ENCODE data around the gene ZDHHC13. TPM values are rescaled to one million over a fixed set of nuclear protein-coding genes. Genes with fewer than 3 reads are reported as not detected.

The ZDHHC13 gene
- total and polyA plus RNA-seq, 9 of the 15 experiments (the other 6 are each of a cell fraction or from before 2014, with no cell fraction given): 4.7 to 18.6 (median 10.0) TPM

- intact Hi-C loops (cut with micrococcal nuclease): no loop called here
- DNase-seq (ENCODE audit: extremely low read depth in 1 of 4, low spot score in 3 of 4): no peak
- no TSS peak for BruUV-seq (replicated peaks)
- FAIRE-seq: no peak
- H3K4me2 ChIP-seq (ENCODE audit: insufficient read depth, low read length): no peak overlapping the region
- ATAC-seq: no peak
- no peaks in the 10 kb centered on the region for H3K9me3 ChIP-seq (replicated peaks; ENCODE audit: control insufficient read depth, insufficient read depth, low read depth, low read length)
- no peak overlapping the region for H3K4me3 ChIP-seq
- no peak overlapping the region for H3K9ac ChIP-seq (ENCODE audit: insufficient read depth in 1 of 2, low read depth in 2 of 2, low read length in 2 of 2)
- peaks cover 29% of the 10 kb centered on the region for H3K36me3 ChIP-seq (ENCODE audit: control insufficient read depth, insufficient read depth, low read length)
- TF ChIP-seq MECOM (CRISPR knock-in tag; IDR thresholded peaks at IDR 0.05) (no peak), MYBL2 (IDR thresholded peaks at IDR 0.05; ENCODE audit: low read depth) (no peak), MYBL2 (CRISPR knock-in tag; IDR thresholded peaks at IDR 0.05; ENCODE audit: borderline replicate concordance) (no peak), MBD2 (IDR thresholded peaks at IDR 0.05; ENCODE audit: borderline replicate concordance, low read depth) (no peak), E2F3 (CRISPR knock-in tag; IDR thresholded peaks at IDR 0.05) (no peak)
- WGBS (ENCODE audit: insufficient coverage, low coverage, missing lambda C conversion rate): 74% methylated on average over 2 of the region's 2 CpGs
- no peaks in the 10 kb centered on the region for H4K20me1 ChIP-seq (replicated peaks; ENCODE audit: control insufficient read depth, insufficient read depth, low read length)
- H3K4me1 ChIP-seq (replicated peaks in 1 of 2; ENCODE audit: control insufficient read depth in 2 of 2, insufficient read depth in 2 of 2, low read length in 2 of 2): no peaks in the 10 kb centered on the region; a peak in 1 of 5 replicates
- no peaks in the 10 kb centered on the region for H3K79me2 ChIP-seq (ENCODE audit: control insufficient read depth, insufficient read depth, low read length)
- in situ Hi-C loops (cut with MboI): no loop called here
- no peak overlapping the region for H2AFZ ChIP-seq (ENCODE audit: low read depth, low read length)
- H3K27me3 ChIP-seq (ENCODE audit: control insufficient read depth in 2 of 2, insufficient read depth in 2 of 2, low read length in 2 of 2): no peaks in the 10 kb centered on the region
- CTCF ChIA-PET (ENCODE audit: low intra/inter-chr PET ratio): no interaction called here
- no peak overlapping the region for H3K27ac ChIP-seq (ENCODE audit: extremely low read depth, low read depth, low read length)
- POLR2A ChIA-PET: no interaction called here
- no peaks in the 10 kb centered on the region for H3K9me1 ChIP-seq (ENCODE audit: control insufficient read depth, insufficient read depth, low read length)
Measured at GRCh38 chr11:19164881-19165280, 47.9 kb downstream of the ZDHHC13 start.

- WGBS (ENCODE audit: insufficient coverage, low coverage, missing lambda C conversion rate): 75% methylated on average over 2 of the region's 2 CpGs
- no peaks in the 10 kb centered on the region for H3K79me2 ChIP-seq (ENCODE audit: control insufficient read depth, insufficient read depth, low read length)
- DNase-seq (ENCODE audit: extremely low read depth in 1 of 4, low spot score in 3 of 4) (no peak), FAIRE-seq (no peak), ATAC-seq (no peak)
- H3K4me1 ChIP-seq (replicated peaks in 1 of 2; ENCODE audit: control insufficient read depth in 2 of 2, insufficient read depth in 2 of 2, low read length in 2 of 2): peaks cover 0 to 5% of the 10 kb centered on the region in 2 experiments; a peak in 2 of 5 replicates
- peaks cover 32% of the 10 kb centered on the region for H3K36me3 ChIP-seq (ENCODE audit: control insufficient read depth, insufficient read depth, low read length)
- no peak overlapping the region for H2AFZ ChIP-seq (ENCODE audit: low read depth, low read length)
- intact Hi-C loops (cut with micrococcal nuclease) (no loop called here), in situ Hi-C loops (cut with MboI) (no loop called here)
- no peaks in the 10 kb centered on the region for H3K27me3 ChIP-seq (ENCODE audit: control insufficient read depth in 2 of 2, insufficient read depth in 2 of 2, low read length in 2 of 2)
- no peak overlapping the region for H3K4me2 ChIP-seq (ENCODE audit: insufficient read depth, low read length)
- no TSS peak for BruUV-seq (replicated peaks)
- no peak overlapping the region for H3K27ac ChIP-seq (ENCODE audit: extremely low read depth, low read depth, low read length)
- no peaks in the 10 kb centered on the region for H3K9me1 ChIP-seq (ENCODE audit: control insufficient read depth, insufficient read depth, low read length)
- ChIA-PET POLR2A (no interaction called here), CTCF (ENCODE audit: low intra/inter-chr PET ratio) (no interaction called here)
- no peak overlapping the region for H3K9ac ChIP-seq (ENCODE audit: insufficient read depth in 1 of 2, low read depth in 2 of 2, low read length in 2 of 2)
- H4K20me1 ChIP-seq (replicated peaks; ENCODE audit: control insufficient read depth, insufficient read depth, low read length): no peaks in the 10 kb centered on the region
- no peaks in the 10 kb centered on the region for H3K9me3 ChIP-seq (replicated peaks; ENCODE audit: control insufficient read depth, insufficient read depth, low read depth, low read length)
- TF ChIP-seq SMARCC2 (IDR thresholded peaks at IDR 0.05; ENCODE audit: low read depth): no peak
- no peak for TF ChIP-seq RBM15 (IDR thresholded peaks at IDR 0.05; ENCODE audit: insufficient read depth, low read length)
- TF ChIP-seq NFATC3 (IDR thresholded peaks at IDR 0.05): no peak
- no peak overlapping the region for H3K4me3 ChIP-seq
Measured at GRCh38 chr11:19168090-19168489, 51.1 kb downstream of the ZDHHC13 start.

Data from K562 (cell line).